Keratinocyte (primary cell): Measurements from ENCODE around the gene PPP1R3F. TPM values are rescaled to one million over a fixed set of nuclear protein-coding genes. Genes with fewer than 3 reads are reported as not detected.

Source experiments
- DNase-seq: peaks from one replicate; pipeline ENCODE4 v3.0.0-alpha.2; 2011; ENCODE audit warnings: low read depth, missing footprints, low spot score
- FAIRE-seq: peaks from 2 replicates; lab custom pipeline; 2011; peaks lifted over from hg19 to GRCh38; lab: Jason Lieb, UNC
- H2AFZ ChIP-seq: 2 replicates; pipeline ENCODE4 v1.6.0; 2012; ENCODE audit warnings: low read length, control low read depth, inconsistent platforms; ENCODE audit not compliant: control insufficient read depth
- H3K27ac ChIP-seq: 2 replicates; pipeline ENCODE4 v1.5.1; 2011; ENCODE audit warnings: low read length; ENCODE audit not compliant: control insufficient read depth, insufficient read depth
- H3K27me3 ChIP-seq: 3 replicates; pipeline ENCODE4 v1.6.0; 2011; ENCODE audit warnings: low read length; ENCODE audit not compliant: control insufficient read depth, insufficient read depth; ENCODE audit errors: extremely low read depth
- H3K36me3 ChIP-seq, 2 experiments: 2 replicates in 1 of 2; 3 replicates in 1 of 2; pipeline ENCODE4 v1.5.1; 2011; ENCODE audit warnings: low read length in 2 of 2, mild to moderate bottlenecking in 1 of 2; ENCODE audit not compliant: control insufficient read depth in 2 of 2, insufficient read depth in 2 of 2; ENCODE audit errors: extremely low read depth in 1 of 2
- H3K4me1 ChIP-seq: 3 replicates; pipeline ENCODE4 v1.5.1; 2011; ENCODE audit warnings: low read length; ENCODE audit not compliant: control insufficient read depth, insufficient read depth; ENCODE audit errors: extremely low read depth
- H3K4me2 ChIP-seq: 3 replicates; pipeline ENCODE4 v1.6.0; 2011; ENCODE audit warnings: low read depth, low read length; ENCODE audit not compliant: control insufficient read depth, insufficient read depth; ENCODE audit errors: extremely low read depth
- H3K4me3 ChIP-seq, 3 experiments: fragments of 200-600 bp in 1 of 3; sonication (generic) in 1 of 3; 2 replicates in 2 of 3; 3 replicates in 1 of 3; pipeline ENCODE4 v1.5.1; 2011 to 2016; ENCODE audit warnings: low read length in 3 of 3, mild to moderate bottlenecking in 3 of 3, control low read depth in 2 of 3, inconsistent platforms in 1 of 3, low read depth in 1 of 3, mixed read lengths in 1 of 3, mixed run types in 1 of 3, moderate library complexity in 1 of 3; ENCODE audit not compliant: control insufficient read depth in 2 of 3, insufficient read depth in 2 of 3; ENCODE audit errors: extremely low read depth in 1 of 3
- H3K79me2 ChIP-seq: 2 replicates; pipeline ENCODE4 v1.6.0; 2012; ENCODE audit warnings: low read length; ENCODE audit not compliant: control insufficient read depth, insufficient read depth
- H3K9ac ChIP-seq: 3 replicates; pipeline ENCODE4 v1.6.0; 2011; ENCODE audit warnings: low read length; ENCODE audit not compliant: control insufficient read depth, insufficient read depth; ENCODE audit errors: extremely low read depth
- H3K9me1 ChIP-seq: 3 replicates; pipeline ENCODE4 v1.6.0; 2011; ENCODE audit warnings: low read length; ENCODE audit not compliant: control insufficient read depth, insufficient read depth; ENCODE audit errors: extremely low read depth
- H3K9me3 ChIP-seq: 2 replicates; pipeline ENCODE4 v1.5.1; 2012; ENCODE audit warnings: low read depth, low read length; ENCODE audit not compliant: control insufficient read depth
- H4K20me1 ChIP-seq: 3 replicates; pipeline ENCODE4 v1.6.0; 2011; ENCODE audit warnings: low read length; ENCODE audit not compliant: control insufficient read depth, insufficient read depth; ENCODE audit errors: extremely low read depth
- CTCF ChIP-seq, 3 experiments: IDR thresholded peaks in 1 of 3; conservative IDR thresholded peaks in 1 of 3; optimal IDR thresholded peaks in 1 of 3; 2 replicates in 2 of 3; 3 replicates in 1 of 3; pipeline versions ENCODE3 to v1.5.1; 2011; ENCODE audit warnings: low read length in 3 of 3, mild to moderate bottlenecking in 3 of 3, moderate library complexity in 2 of 3, control low read depth in 1 of 3, inconsistent platforms in 1 of 3; ENCODE audit not compliant: insufficient read depth in 2 of 3; ENCODE audit errors: extremely low read depth in 1 of 3
- EZH2 ChIP-seq: IDR thresholded peaks from one replicate; pipeline ENCODE4 v1.6.1; 2012; ENCODE audit warnings: inconsistent platforms, mild to moderate bottlenecking, low read length, moderate library complexity
- dilution Hi-C: fragments of 300-500 bp; cut with MboI; formaldehyde crosslinking; loops from one replicate; pipeline ENCODE4 v1.7.0; 2020; ENCODE audit warnings: low sequenced_read_pairs; ENCODE audit not compliant: extremely low pct_ligation_motif_present
- polyA plus RNA-seq, 5 experiments: library from polyadenylated mRNA; depleted of rRNA in 3 of 5; stranded (reverse) in 3 of 5; stranded (forward) in 1 of 5; unstranded in 1 of 5; fragments of >200 nt; gene quantifications; 1 replicate in 1 of 5; 2 replicates in 3 of 5; 3 replicates in 1 of 5; pipeline versions ENCODE4 v1.2.1 to v1.2.3, GENCODE V29; 2011 to 2012; ENCODE audit warnings: missing spikeins in 2 of 5, low read depth in 1 of 5, low replicate concordance in 1 of 5

The PPP1R3F gene
- polyA plus RNA-seq, 1 donor (not counting 4 experiments of a cell fraction or from before 2014, with no cell fraction given) = 0.29 TPM

DNA sequence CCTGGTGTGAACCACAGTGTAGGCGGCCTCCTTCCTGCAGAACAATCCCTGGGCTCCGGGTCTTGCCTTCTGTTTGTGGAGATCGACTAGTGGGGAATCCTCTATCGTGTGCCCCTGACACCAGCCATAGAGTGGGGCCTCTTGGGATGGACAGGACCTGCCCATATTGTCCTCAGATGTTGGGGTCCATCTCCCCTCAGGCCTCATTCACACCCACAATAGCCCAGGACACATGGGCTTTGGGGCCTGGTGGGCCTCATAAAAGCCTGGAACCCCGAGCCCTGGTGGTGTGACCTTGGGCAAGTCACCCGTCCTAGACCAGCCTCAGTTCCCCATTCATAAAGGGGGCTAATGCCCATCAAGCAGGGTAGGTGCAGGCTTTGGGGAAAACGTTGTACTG, 20.6 kb downstream of the PPP1R3F start:
- Histone ChIP-seq H3K4me1 (no peaks in the 10 kb centered on the region), H3K27me3 (no peaks in the 10 kb centered on the region), H3K9me3 (no peaks in the 10 kb centered on the region), H3K27ac (no peak overlapping the region), H2AFZ (no peak overlapping the region), H3K79me2 (no peaks in the 10 kb centered on the region), H3K9ac (no peak overlapping the region), H3K36me3 (no peaks in the 10 kb centered on the region), H4K20me1 (no peaks in the 10 kb centered on the region), H3K4me3 (no peak overlapping the region), H3K9me1 (no peaks in the 10 kb centered on the region), H3K4me2 (no peak overlapping the region)
- dilution Hi-C loops = no loop called here
- TF ChIP-seq EZH2 (no peak), CTCF (optimal IDR thresholded peaks at IDR 0.05 in 1 of 3, IDR thresholded peaks at IDR 0.05 in 1 of 3, conservative IDR thresholded peaks at IDR 0.05 in 1 of 3; ENCODE audit: extremely low read depth in 1 of 3, insufficient read depth in 2 of 3, low read length in 3 of 3) (no peak)
- FAIRE-seq (no peak), DNase-seq (no peak)

GRCh38 chrX:49291615-49292337, 22.2 kb downstream of the PPP1R3F start:
- peak; percentile 9 for DNase-seq
- Histone ChIP-seq H2AFZ (no peak overlapping the region), H3K27ac (no peak overlapping the region), H3K4me1 (no peaks in the 10 kb centered on the region), H3K9me1 (no peaks in the 10 kb centered on the region), H3K27me3 (no peaks in the 10 kb centered on the region), H3K9ac (no peak overlapping the region), H3K36me3 (no peaks in the 10 kb centered on the region), H3K9me3 (no peaks in the 10 kb centered on the region), H3K4me2 (no peak overlapping the region), H3K79me2 (no peaks in the 10 kb centered on the region), H3K4me3 (no peak overlapping the region), H4K20me1 (no peaks in the 10 kb centered on the region)
- dilution Hi-C loops = no loop called here
- peak; percentile 66 to 72 (median 67) for TF ChIP-seq CTCF (optimal IDR thresholded peaks at IDR 0.05 in 1 of 3, IDR thresholded peaks at IDR 0.05 in 1 of 3, conservative IDR thresholded peaks at IDR 0.05 in 1 of 3; ENCODE audit: extremely low read depth in 1 of 3, insufficient read depth in 2 of 3, low read length in 3 of 3)
- no peak for TF ChIP-seq EZH2
- FAIRE-seq = no peak
